Mesenchymal stem cell (in vitro differentiated cells and primary cell): Measurements from ENCODE around the gene RELT.
A peak's percentile ranks its signal among the peaks of the same experiment; 100 is the strongest.

Experiments used
- DNase-seq: peaks from one replicate; pipeline ENCODE4 v3.0.0-alpha.2; 2013
- H2AFZ ChIP-seq: one replicate; pipeline ENCODE4 v1.6.1; 2013; ENCODE audit warnings: low read depth, mild to moderate bottlenecking, control low read depth, inconsistent platforms, low read length, moderate library complexity
- H2AK5ac ChIP-seq: 2 replicates; pipeline ENCODE4 v1.6.1; 2013; ENCODE audit warnings: low read length, moderate library complexity, mild to moderate bottlenecking, inconsistent platforms; ENCODE audit not compliant: severe bottlenecking
- H2BK120ac ChIP-seq: one replicate; pipeline ENCODE4 v1.6.1; 2013; ENCODE audit warnings: low read depth, mild to moderate bottlenecking, inconsistent platforms, low read length, moderate library complexity
- H2BK12ac ChIP-seq, 2 experiments: one replicate each; pipeline ENCODE4 v1.6.1; 2013; ENCODE audit warnings: inconsistent platforms in 2 of 2, low read length in 2 of 2, mild to moderate bottlenecking in 2 of 2, moderate library complexity in 2 of 2, control low read depth in 1 of 2
- H2BK15ac ChIP-seq: one replicate; pipeline ENCODE4 v1.6.1; 2013; ENCODE audit warnings: mild to moderate bottlenecking, low read depth, inconsistent platforms; ENCODE audit not compliant: poor library complexity, severe bottlenecking
- H2BK5ac ChIP-seq: 2 replicates; pipeline ENCODE4 v1.6.1; 2013; ENCODE audit warnings: low read depth, mild to moderate bottlenecking, low read length, control low read depth, inconsistent platforms; ENCODE audit not compliant: poor library complexity, severe bottlenecking
- H3K14ac ChIP-seq, 2 experiments: one replicate each; pipeline ENCODE4 v1.6.1; 2013; ENCODE audit warnings: inconsistent platforms in 2 of 2, low read length in 2 of 2, control low read depth in 1 of 2, mild to moderate bottlenecking in 1 of 2, moderate library complexity in 1 of 2
- H3K18ac ChIP-seq, 2 experiments: one replicate each; pipeline ENCODE4 v1.6.1; 2013; ENCODE audit warnings: inconsistent platforms in 2 of 2, low read length in 2 of 2, control low read depth in 1 of 2, low read depth in 1 of 2, mild to moderate bottlenecking in 1 of 2
- H3K23ac ChIP-seq, 2 experiments: one replicate each; pipeline ENCODE4 v1.6.1; 2013; ENCODE audit warnings: inconsistent platforms in 2 of 2, low read length in 2 of 2, mild to moderate bottlenecking in 2 of 2, moderate library complexity in 2 of 2, control low read depth in 1 of 2
- H3K27ac ChIP-seq: 2 replicates; pipeline ENCODE4 v1.5.1; 2013; ENCODE audit warnings: mild to moderate bottlenecking, moderate library complexity, low read length, control low read depth, inconsistent platforms; ENCODE audit not compliant: poor library complexity, severe bottlenecking
- H3K27me3 ChIP-seq, 2 experiments: 2 replicates each; pipeline versions ENCODE4 v1.6.1 to v1.7.0; 2013; ENCODE audit warnings: low read length in 2 of 2, mild to moderate bottlenecking in 2 of 2, moderate library complexity in 2 of 2, control low read depth in 1 of 2, inconsistent platforms in 1 of 2; ENCODE audit not compliant: control insufficient read depth in 1 of 2, insufficient read depth in 1 of 2
- H3K36me3 ChIP-seq, 2 experiments: 2 replicates each; pipeline versions ENCODE4 v1.6.1 to v1.7.0; 2013; ENCODE audit warnings: low read length in 2 of 2, control low read depth in 1 of 2, inconsistent platforms in 1 of 2, low read depth in 1 of 2, mild to moderate bottlenecking in 1 of 2; ENCODE audit not compliant: insufficient read depth in 2 of 2, control insufficient read depth in 1 of 2
- H3K4ac ChIP-seq, 2 experiments: one replicate each; pipeline ENCODE4 v1.6.1; 2013; ENCODE audit warnings: inconsistent platforms in 2 of 2, low read length in 2 of 2, mild to moderate bottlenecking in 2 of 2, moderate library complexity in 2 of 2, control low read depth in 1 of 2, low read depth in 1 of 2
- H3K4me1 ChIP-seq: 2 replicates; pipeline ENCODE4 v1.6.1; 2013; ENCODE audit warnings: low read depth, low read length, control low read depth; ENCODE audit not compliant: control insufficient read depth, insufficient read depth
- H3K4me2 ChIP-seq: 2 replicates; pipeline ENCODE4 v1.6.1; 2013; ENCODE audit warnings: low read length, mild to moderate bottlenecking, inconsistent platforms; ENCODE audit not compliant: poor library complexity, severe bottlenecking
- H3K4me3 ChIP-seq, 2 experiments: 2 replicates each; pipeline versions ENCODE4 v1.5.1 to v1.7.0; 2013; ENCODE audit warnings: low read length in 2 of 2, mild to moderate bottlenecking in 2 of 2, control low read depth in 1 of 2, low read depth in 1 of 2; ENCODE audit not compliant: insufficient read depth in 1 of 2
- H3K79me1 ChIP-seq: replicated peaks from 2 replicates; pipeline ENCODE4 v1.6.1; 2013; ENCODE audit warnings: mild to moderate bottlenecking, control low read depth, low read length, inconsistent platforms; ENCODE audit not compliant: poor library complexity, severe bottlenecking
- H3K9ac ChIP-seq: 2 replicates; pipeline ENCODE4 v1.7.0; 2013; ENCODE audit warnings: mild to moderate bottlenecking, low read length, moderate library complexity
- H3K9me3 ChIP-seq: 2 replicates; pipeline ENCODE4 v1.7.0; 2013; ENCODE audit warnings: mild to moderate bottlenecking, low read length; ENCODE audit not compliant: control insufficient read depth
- H4K8ac ChIP-seq: one replicate; pipeline ENCODE4 v1.6.1; 2013; ENCODE audit warnings: inconsistent platforms, mild to moderate bottlenecking, low read length, moderate library complexity
- H4K91ac ChIP-seq: one replicate; pipeline ENCODE4 v1.6.1; 2013; ENCODE audit warnings: mild to moderate bottlenecking, low read length, inconsistent platforms
- WGBS: methylation state at CpG from one replicate; pipeline ENCODE4 v1.1.7; 2013; ENCODE audit warnings: mixed read lengths; 5-methylcytosine and 5-hydroxymethylcytosine counted together

Gene RELT

DNA sequence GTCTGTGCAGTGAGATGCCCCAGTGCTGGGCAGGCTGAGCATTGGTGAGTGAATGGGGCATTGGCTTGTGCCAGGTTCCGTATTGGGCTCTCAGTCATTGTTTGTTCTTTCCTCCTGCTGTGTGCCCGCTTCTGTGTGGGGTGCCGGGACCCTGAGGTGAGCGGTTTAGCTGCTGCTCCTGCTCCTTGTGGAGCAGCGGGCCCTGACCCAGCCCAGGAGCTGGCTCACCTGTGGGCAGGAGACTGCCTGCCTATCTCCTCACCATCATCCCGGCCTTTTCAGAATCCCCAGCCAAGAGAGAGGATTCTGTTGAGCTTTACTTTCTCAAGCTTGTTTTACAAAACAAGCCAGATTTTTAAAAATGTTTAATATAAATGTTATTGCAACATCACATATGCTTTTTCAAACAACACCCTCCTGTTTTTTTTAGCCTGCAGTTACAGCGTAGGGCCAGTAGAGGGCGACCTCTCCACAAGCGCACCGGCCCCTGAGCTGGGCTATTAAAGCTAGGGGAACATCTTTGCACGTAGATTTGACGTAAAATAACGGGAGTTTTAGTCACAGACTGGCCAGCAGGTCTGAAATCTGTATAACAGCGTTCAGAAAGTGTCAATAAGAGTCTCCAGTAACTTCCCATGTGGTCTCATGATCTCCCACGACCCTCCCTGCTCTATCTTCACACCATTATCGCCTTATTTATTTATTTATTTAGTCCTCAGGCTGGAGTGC lies 25.1 kb upstream of the RELT start:
- H3K18ac ChIP-seq = no peak overlapping the region
- peaks cover 62 to 67% of the 10 kb centered on the region in 2 experiments for H3K36me3 ChIP-seq
- peak; percentile 85 for DNase-seq
- H3K4ac ChIP-seq = no peak overlapping the region
- peak overlapping the region; percentile 64 for H3K9ac ChIP-seq
- no peak overlapping the region for H2AFZ ChIP-seq
- no peak overlapping the region for H3K4me3 ChIP-seq
- no peak overlapping the region for H2BK120ac ChIP-seq
- peaks cover 3% of the 10 kb centered on the region for H3K4me1 ChIP-seq
- H3K79me1 ChIP-seq = peaks cover 52% of the 10 kb centered on the region
- no peak overlapping the region for H2AK5ac ChIP-seq
- no peak overlapping the region for H2BK15ac ChIP-seq
- H2BK5ac ChIP-seq = no peak overlapping the region
- no peak overlapping the region for H3K27ac ChIP-seq
- no peaks in the 10 kb centered on the region for H3K9me3 ChIP-seq
- 33% methylated on average over 15 of the region's 16 CpGs for WGBS
- H3K27me3 ChIP-seq = no peaks in the 10 kb centered on the region
- H3K4me2 ChIP-seq = no peak overlapping the region
- H2BK12ac ChIP-seq = no peak overlapping the region
- no peak overlapping the region for H4K8ac ChIP-seq
- no peak overlapping the region for H3K23ac ChIP-seq
- H3K14ac ChIP-seq = no peak overlapping the region
- H4K91ac ChIP-seq = peak overlapping the region; percentile 16

DNA sequence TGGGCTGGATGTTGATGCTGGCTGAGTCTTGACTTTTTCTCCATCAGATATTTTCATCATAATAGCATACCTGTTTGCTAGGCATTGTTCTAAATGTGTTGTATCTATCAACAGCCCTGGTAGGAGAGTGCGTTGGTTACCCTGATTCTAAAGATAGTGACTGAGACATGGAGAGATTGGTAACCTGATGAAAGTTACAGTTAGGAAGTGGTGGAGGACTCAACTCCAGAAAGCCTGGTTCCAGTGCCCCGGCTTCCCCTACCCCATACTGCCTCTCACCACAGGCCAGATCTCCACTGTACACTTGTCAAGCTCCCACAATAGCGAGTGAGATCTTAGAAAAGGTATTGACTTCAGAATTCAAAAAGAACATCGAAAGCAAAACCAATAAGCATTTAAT lies 22.8 kb upstream of the RELT start:
- Histone ChIP-seq H2BK120ac (no peak overlapping the region), H3K27ac (no peak overlapping the region), H3K9me3 (no peaks in the 10 kb centered on the region), H3K36me3 (peaks cover 65 to 66% of the 10 kb centered on the region in 2 experiments), H2BK15ac (no peak overlapping the region), H3K4me1 (no peaks in the 10 kb centered on the region), H3K4me3 (no peak overlapping the region), H3K27me3 (no peaks in the 10 kb centered on the region), H4K91ac (no peak overlapping the region), H2BK12ac (no peak overlapping the region), H3K4ac (no peak overlapping the region), H3K18ac (no peak overlapping the region), H3K79me1 (peaks cover 31% of the 10 kb centered on the region), H2AK5ac (no peak overlapping the region), H3K23ac (no peak overlapping the region), H3K9ac (no peak overlapping the region), H2AFZ (no peak overlapping the region), H2BK5ac (no peak overlapping the region), H3K4me2 (no peak overlapping the region), H3K14ac (no peak overlapping the region), H4K8ac (no peak overlapping the region)
- DNase-seq = no peak
- 100% methylated on average over 3 of the region's 4 CpGs for WGBS

DNA sequence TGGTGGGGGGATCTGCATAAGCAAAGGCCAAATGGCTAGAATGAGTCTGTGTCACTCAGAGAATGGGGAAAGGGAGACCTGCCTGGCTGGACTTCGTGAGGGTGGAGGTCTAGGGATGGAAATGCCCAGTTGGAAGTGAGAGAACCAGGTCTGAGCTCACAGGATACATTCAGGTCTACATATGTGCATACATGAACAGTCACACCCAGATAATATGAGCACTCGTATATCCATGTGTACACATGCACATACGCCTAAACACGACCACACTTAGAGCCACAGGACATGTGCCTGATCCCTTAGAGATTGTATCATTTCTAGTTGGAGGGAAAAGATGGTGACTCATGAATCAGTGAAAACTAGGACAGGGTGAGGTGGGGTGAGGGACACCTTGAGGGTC lies 21.1 kb upstream of the RELT start:
- no peak for DNase-seq
- Histone ChIP-seq H3K14ac (no peak overlapping the region), H2BK5ac (no peak overlapping the region), H2BK12ac (no peak overlapping the region), H3K36me3 (peaks cover 63 to 70% of the 10 kb centered on the region in 2 experiments), H3K9me3 (no peaks in the 10 kb centered on the region), H3K79me1 (peaks cover 25% of the 10 kb centered on the region), H3K23ac (no peak overlapping the region), H3K27ac (no peak overlapping the region), H3K4me1 (no peaks in the 10 kb centered on the region), H2AFZ (no peak overlapping the region), H2BK120ac (no peak overlapping the region), H2AK5ac (no peak overlapping the region), H4K8ac (no peak overlapping the region), H3K27me3 (no peaks in the 10 kb centered on the region), H3K4me2 (no peak overlapping the region), H2BK15ac (no peak overlapping the region), H3K18ac (no peak overlapping the region), H3K4ac (no peak overlapping the region), H3K9ac (no peak overlapping the region), H4K91ac (no peak overlapping the region), H3K4me3 (no peak overlapping the region)
- 100% methylated on average over 3 of the region's 4 CpGs for WGBS

DNA sequence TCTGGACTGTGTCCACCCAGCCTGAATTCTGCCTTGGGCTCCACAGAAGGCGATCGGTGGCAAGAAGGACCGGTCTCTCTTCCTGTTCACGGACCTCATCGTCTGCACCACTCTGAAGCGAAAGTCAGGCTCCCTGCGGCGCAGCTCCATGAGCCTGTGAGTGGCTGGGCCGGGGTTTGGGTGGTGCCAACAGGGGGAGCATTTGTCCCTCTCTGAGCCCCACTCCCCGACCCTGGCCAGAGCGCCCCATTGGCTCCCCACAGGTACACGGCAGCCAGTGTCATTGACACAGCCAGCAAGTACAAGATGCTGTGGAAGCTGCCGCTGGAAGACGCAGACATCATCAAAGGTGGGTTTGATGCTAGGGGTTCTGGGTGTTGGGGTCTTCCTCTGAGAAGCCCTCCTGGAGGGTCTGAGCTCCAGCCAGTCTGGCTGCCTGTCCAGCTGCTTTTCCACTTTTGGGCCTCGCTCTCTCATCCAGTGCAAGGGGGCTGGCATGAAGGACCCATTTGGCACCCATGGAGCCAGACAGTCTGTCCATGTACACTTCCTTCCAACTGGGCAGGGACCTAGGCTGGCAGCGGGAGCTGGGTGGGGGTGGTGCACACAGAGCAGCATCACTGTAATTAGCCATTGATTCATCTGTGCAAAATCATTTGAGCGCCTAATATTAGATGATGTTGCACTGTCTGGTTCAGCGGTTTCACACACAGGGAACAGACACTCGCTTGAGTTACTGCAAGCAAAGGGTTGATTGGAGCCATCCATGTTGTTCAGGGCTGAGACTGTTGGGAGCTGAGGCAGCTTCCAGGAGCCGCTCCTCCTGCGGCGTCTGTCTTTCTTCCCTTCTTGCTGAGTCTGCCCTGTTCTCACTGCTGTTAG lies 19.0 kb upstream of the RELT start:
- Histone ChIP-seq H3K4me3 (no peak overlapping the region), H2BK5ac (no peak overlapping the region), H2BK12ac (no peak overlapping the region), H3K18ac (no peak overlapping the region), H4K91ac (no peak overlapping the region), H3K27me3 (no peaks in the 10 kb centered on the region), H3K4me1 (no peaks in the 10 kb centered on the region), H3K4ac (no peak overlapping the region), H2BK120ac (no peak overlapping the region), H3K79me1 (peaks cover 22% of the 10 kb centered on the region), H3K36me3 (peaks cover 76 to 84% of the 10 kb centered on the region in 2 experiments), H3K9ac (no peak overlapping the region), H2BK15ac (no peak overlapping the region), H2AK5ac (no peak overlapping the region), H4K8ac (no peak overlapping the region), H3K14ac (no peak overlapping the region), H2AFZ (no peak overlapping the region), H3K27ac (no peak overlapping the region), H3K9me3 (no peaks in the 10 kb centered on the region), H3K4me2 (no peak overlapping the region), H3K23ac (no peak overlapping the region)
- whole genome bisulfite sequencing = 98% methylated on average over 22 of the region's 22 CpGs
- DNase-seq = no peak
